Hepatocyte (in vitro differentiated cells): ENCODE results near the gene CACNA1C. TPM values are rescaled to one million over a fixed set of nuclear protein-coding genes. Genes with fewer than 3 reads are reported as not detected.

Experiments used
- DNase-seq: peaks from one replicate; pipeline ENCODE4 v3.0.0-alpha.2; 2016; ENCODE audit warnings: low spot score
- H2AFZ ChIP-seq: fragments of 200-600 bp; sonication (generic); 2 replicates; pipeline ENCODE4 v1.6.0; 2016; ENCODE audit warnings: antibody characterized with exemption, mild to moderate bottlenecking
- H3K27ac ChIP-seq: fragments of 200-600 bp; sonication (generic); 2 replicates; pipeline ENCODE4 v1.5.1; 2016; ENCODE audit warnings: mild to moderate bottlenecking
- H3K27me3 ChIP-seq: fragments of 200-600 bp; sonication (generic); 2 replicates; pipeline ENCODE4 v1.6.1; 2016
- H3K36me3 ChIP-seq: fragments of 200-600 bp; sonication (generic); replicated peaks from 2 replicates; pipeline ENCODE4 v1.5.1; 2016; ENCODE audit warnings: low read depth; ENCODE audit not compliant: insufficient read depth
- H3K4me1 ChIP-seq: fragments of 200-600 bp; sonication (generic); 2 replicates; pipeline ENCODE4 v1.5.1; 2016; ENCODE audit warnings: mild to moderate bottlenecking, moderate library complexity; ENCODE audit not compliant: insufficient read depth
- H3K4me2 ChIP-seq: fragments of 200-600 bp; sonication (generic); 2 replicates; pipeline ENCODE4 v1.6.0; 2016
- H3K4me3 ChIP-seq: fragments of 200-600 bp; sonication (generic); 2 replicates; pipeline ENCODE4 v1.5.1; 2016; ENCODE audit warnings: mild to moderate bottlenecking
- H3K79me2 ChIP-seq: fragments of 200-600 bp; sonication (generic); 2 replicates; pipeline ENCODE4 v1.6.0; 2017; ENCODE audit warnings: mild to moderate bottlenecking
- H3K9me2 ChIP-seq: fragments of 200-600 bp; sonication (generic); replicated peaks from 2 replicates; pipeline ENCODE4 v1.6.0; 2017; ENCODE audit warnings: mild to moderate bottlenecking; ENCODE audit not compliant: insufficient read depth
- H3K9me3 ChIP-seq: fragments of 200-600 bp; sonication (generic); 2 replicates; pipeline ENCODE4 v1.5.1; 2016; ENCODE audit warnings: low read depth, mild to moderate bottlenecking
- H4K20me1 ChIP-seq: fragments of 200-600 bp; sonication (generic); 2 replicates; pipeline ENCODE4 v1.6.0; 2016; ENCODE audit warnings: mild to moderate bottlenecking; ENCODE audit not compliant: insufficient read depth, poor library complexity, severe bottlenecking
- EZH2 ChIP-seq: fragments of 200-600 bp; sonication (generic); IDR thresholded peaks from 2 replicates; pipeline ENCODE4 v1.6.1; 2016; ENCODE audit warnings: antibody characterized with exemption, mild to moderate bottlenecking, borderline replicate concordance
- EZH2phosphoT487 ChIP-seq: fragments of 200-600 bp; sonication (generic); IDR thresholded peaks from one replicate; pipeline ENCODE4 v1.6.1; 2018; ENCODE audit warnings: antibody characterized with exemption, mild to moderate bottlenecking, low read depth, moderate library complexity; ENCODE audit not compliant: unreplicated experiment, severe bottlenecking
- WGBS: methylation state at CpG from one replicate; pipeline ENCODE4 v1.1.6; 2016; ENCODE audit warnings: low lambda C conversion rate; ENCODE audit errors: missing lambda C conversion rate; 5-methylcytosine and 5-hydroxymethylcytosine counted together
- polyA plus RNA-seq: library from polyadenylated mRNA; unstranded; fragments of >200 nt; fragmentation: Nextera tagmentation; extraction: Ambion mirVana; gene quantifications from 2 replicates; pipeline ENCODE4 v1.2.1, GENCODE V29; 2016
- total RNA-seq: library from RNA; depleted of rRNA; stranded (reverse); fragments of >200 nt; gene quantifications from 2 replicates; pipeline ENCODE4 v1.2.3, GENCODE V29; 2014
- TF ChIP-seq, protein P1 (sequence below): fragments of 200-600 bp; sonication (generic); IDR thresholded peaks from 2 replicates; pipeline ENCODE4 v1.5.1; 2016; ENCODE audit warnings: antibody characterized with exemption, mild to moderate bottlenecking; ENCODE audit not compliant: poor library complexity

The CACNA1C gene
- total and polyA plus RNA-seq, 2 experiments from 2014 or later, result 3.2 to 4.0 TPM

DNA sequence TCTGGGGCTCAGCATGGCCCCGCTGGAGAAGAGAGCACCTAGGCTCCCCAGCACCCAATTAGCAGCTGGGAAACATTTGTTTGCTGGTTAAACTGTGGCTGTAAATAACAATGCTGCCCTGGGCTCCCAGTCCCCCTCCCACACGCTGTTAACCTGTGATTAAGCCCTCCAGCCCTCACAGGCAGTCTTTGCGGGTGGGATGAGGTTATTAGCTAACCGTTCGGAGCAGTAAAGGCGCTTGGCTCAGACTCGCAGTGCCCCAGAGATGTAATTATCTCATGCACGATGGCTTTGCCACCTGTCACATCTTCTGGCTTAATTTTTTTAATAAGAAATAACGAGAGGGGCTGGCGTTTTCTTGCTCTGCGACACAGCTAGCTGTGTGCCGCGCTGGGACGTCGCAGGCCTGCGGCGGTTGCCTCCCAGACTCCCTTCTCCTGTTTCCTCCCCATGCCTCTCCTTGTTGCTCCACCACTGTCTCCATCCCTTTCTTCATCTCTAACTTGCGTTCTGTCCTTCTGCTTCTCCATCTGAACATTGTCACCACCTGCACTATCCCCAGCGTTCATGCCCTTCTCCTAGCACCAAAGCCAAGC, 502.8 kb downstream of the CACNA1C start:
- WGBS, result 77% methylated on average over 19 of the region's 19 CpGs
- H3K27ac ChIP-seq, result no peak overlapping the region
- H3K9me2 ChIP-seq, result no peaks in the 10 kb centered on the region
- no peak overlapping the region for H3K4me3 ChIP-seq
- no peaks in the 10 kb centered on the region for H3K36me3 ChIP-seq
- no peaks in the 10 kb centered on the region for H3K27me3 ChIP-seq
- no peak for TF ChIP-seq EZH2phosphoT487
- no peak for TF ChIP-seq EZH2
- TF ChIP-seq, protein P1, sequence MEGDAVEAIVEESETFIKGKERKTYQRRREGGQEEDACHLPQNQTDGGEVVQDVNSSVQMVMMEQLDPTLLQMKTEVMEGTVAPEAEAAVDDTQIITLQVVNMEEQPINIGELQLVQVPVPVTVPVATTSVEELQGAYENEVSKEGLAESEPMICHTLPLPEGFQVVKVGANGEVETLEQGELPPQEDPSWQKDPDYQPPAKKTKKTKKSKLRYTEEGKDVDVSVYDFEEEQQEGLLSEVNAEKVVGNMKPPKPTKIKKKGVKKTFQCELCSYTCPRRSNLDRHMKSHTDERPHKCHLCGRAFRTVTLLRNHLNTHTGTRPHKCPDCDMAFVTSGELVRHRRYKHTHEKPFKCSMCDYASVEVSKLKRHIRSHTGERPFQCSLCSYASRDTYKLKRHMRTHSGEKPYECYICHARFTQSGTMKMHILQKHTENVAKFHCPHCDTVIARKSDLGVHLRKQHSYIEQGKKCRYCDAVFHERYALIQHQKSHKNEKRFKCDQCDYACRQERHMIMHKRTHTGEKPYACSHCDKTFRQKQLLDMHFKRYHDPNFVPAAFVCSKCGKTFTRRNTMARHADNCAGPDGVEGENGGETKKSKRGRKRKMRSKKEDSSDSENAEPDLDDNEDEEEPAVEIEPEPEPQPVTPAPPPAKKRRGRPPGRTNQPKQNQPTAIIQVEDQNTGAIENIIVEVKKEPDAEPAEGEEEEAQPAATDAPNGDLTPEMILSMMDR, result no peak
- no peaks in the 10 kb centered on the region for H3K79me2 ChIP-seq
- no peaks in the 10 kb centered on the region for H3K4me1 ChIP-seq
- H3K9me3 ChIP-seq, result no peaks in the 10 kb centered on the region
- no peak for DNase-seq
- no peaks in the 10 kb centered on the region for H4K20me1 ChIP-seq
- H3K4me2 ChIP-seq, result no peak overlapping the region
- no peak overlapping the region for H2AFZ ChIP-seq

DNA sequence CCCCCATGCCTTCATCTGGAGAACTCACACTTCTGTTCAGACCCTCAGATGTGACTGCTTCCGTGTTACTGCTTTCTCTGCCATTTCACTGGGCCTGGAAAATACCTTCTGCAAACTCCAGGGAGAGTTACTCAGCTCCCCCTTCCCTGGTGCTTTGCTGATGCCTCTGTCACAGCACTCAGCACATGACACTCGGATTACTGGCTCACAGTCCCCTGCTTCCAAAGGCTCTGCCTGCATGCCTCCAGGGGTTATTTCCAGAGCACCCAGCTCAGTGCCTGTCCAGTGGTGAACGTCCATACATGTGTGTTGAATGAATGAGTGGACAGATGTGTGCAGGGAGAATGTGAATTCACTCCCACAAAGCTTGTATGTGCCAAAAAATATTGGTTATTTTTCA, 504.8 kb downstream of the CACNA1C start:
- H3K27me3 ChIP-seq, result no peaks in the 10 kb centered on the region
- H2AFZ ChIP-seq, result no peak overlapping the region
- no peaks in the 10 kb centered on the region for H3K36me3 ChIP-seq
- H3K4me2 ChIP-seq, result no peak overlapping the region
- H4K20me1 ChIP-seq, result no peaks in the 10 kb centered on the region
- no peak overlapping the region for H3K4me3 ChIP-seq
- H3K4me1 ChIP-seq, result no peaks in the 10 kb centered on the region
- no peak overlapping the region for H3K27ac ChIP-seq
- H3K9me2 ChIP-seq, result no peaks in the 10 kb centered on the region
- no peaks in the 10 kb centered on the region for H3K9me3 ChIP-seq
- no peak for DNase-seq
- WGBS, result 69% methylated on average over 3 of the region's 3 CpGs
- no peak for TF ChIP-seq EZH2phosphoT487
- no peaks in the 10 kb centered on the region for H3K79me2 ChIP-seq

DNA sequence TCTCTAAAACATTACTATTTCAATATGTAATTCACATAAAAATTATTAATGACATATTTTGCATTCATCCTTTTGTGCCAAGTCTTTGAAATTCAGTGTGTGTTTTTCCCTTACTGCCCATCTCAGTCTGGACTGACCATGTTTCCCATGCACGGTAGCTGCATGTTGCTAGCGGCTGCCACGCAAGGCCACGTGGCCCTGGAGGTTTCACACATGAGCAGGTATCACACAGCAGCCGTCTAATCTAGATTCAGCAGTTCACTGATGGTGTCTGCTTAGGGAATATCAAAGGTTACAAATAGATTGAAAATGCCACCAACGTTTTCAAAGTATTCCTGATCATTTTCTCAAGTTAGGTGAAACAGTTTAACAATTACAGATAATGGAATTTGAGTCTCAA, 507.1 kb downstream of the CACNA1C start:
- Histone ChIP-seq H3K9me2 (no peaks in the 10 kb centered on the region), H3K4me2 (no peak overlapping the region), H3K27me3 (no peaks in the 10 kb centered on the region), H3K4me1 (no peaks in the 10 kb centered on the region), H4K20me1 (no peaks in the 10 kb centered on the region), H3K27ac (no peak overlapping the region), H3K9me3 (no peaks in the 10 kb centered on the region), H3K36me3 (no peaks in the 10 kb centered on the region), H2AFZ (no peak overlapping the region), H3K4me3 (no peak overlapping the region), H3K79me2 (no peaks in the 10 kb centered on the region)
- WGBS, result 94% methylated on average over 6 of the region's 6 CpGs
- DNase-seq, result no peak
- TF ChIP-seq, protein P1, result no peak
- TF ChIP-seq EZH2 (no peak), EZH2phosphoT487 (no peak)

DNA sequence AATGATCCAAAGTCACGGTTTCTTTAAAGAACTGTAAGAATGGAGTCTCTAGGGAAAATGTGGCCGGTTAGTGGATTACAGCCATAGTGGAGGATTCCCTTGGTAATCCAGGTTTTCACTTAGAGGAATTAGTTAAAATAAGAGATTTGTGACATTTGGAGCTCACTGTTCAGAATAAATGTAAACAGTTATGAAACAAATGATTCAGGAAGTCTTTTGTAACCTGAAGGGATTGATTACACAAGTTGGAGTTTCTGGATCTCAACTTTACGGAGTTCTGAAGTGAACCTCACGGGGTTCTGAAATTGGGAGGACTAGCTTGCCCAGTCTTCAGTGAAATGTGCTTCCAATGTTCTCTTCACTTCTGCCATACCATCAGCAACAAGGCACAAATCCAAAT, 507.6 kb downstream of the CACNA1C start:
- Histone ChIP-seq H4K20me1 (no peaks in the 10 kb centered on the region), H3K4me3 (no peak overlapping the region), H3K79me2 (no peaks in the 10 kb centered on the region), H3K27ac (no peak overlapping the region), H3K36me3 (no peaks in the 10 kb centered on the region), H3K9me3 (no peaks in the 10 kb centered on the region), H2AFZ (no peak overlapping the region), H3K4me2 (no peak overlapping the region), H3K4me1 (no peaks in the 10 kb centered on the region), H3K27me3 (no peaks in the 10 kb centered on the region), H3K9me2 (no peaks in the 10 kb centered on the region)
- 90% methylated on average over 4 of the region's 4 CpGs for WGBS
- no peak for DNase-seq
- no peak for TF ChIP-seq EZH2phosphoT487
- TF ChIP-seq, protein P1, result no peak
- TF ChIP-seq EZH2, result no peak
